Measurements from ENCODE around the gene CENPK. TPM values are rescaled to one million over a fixed set of nuclear protein-coding genes. Genes with fewer than 3 reads are reported as not detected.
"Not testable (repeated sequence)": the region's sequence is repeated elsewhere in the genome, so short reads cannot be mapped to it uniquely, and the experiment has no call there.

CENPK gene
- 10 to 100 TPM; 22.0 to 32.0 (median 26.1) TPM for total RNA-seq
- 13.2 TPM for total RNA-seq (2013)

- Histone ChIP-seq H3K27me3 (ENCODE audit: control insufficient read depth, insufficient read depth, low read length) (no peaks in the 10 kb centered on the region), H3K27ac (ENCODE audit: low read length) (peak within 1 kb of the TSS; percentile 88), H3K4me1 (ENCODE audit: control insufficient read depth, insufficient read depth, low read length) (peaks cover 9% of the 10 kb centered on the region), H3K9me3 (ENCODE audit: control insufficient read depth, insufficient read depth, low read length) (no peaks in the 10 kb centered on the region), H3K4me3 (ENCODE audit: low read length) (peak within 1 kb of the TSS; percentile 60), H3K36me3 (ENCODE audit: control insufficient read depth, insufficient read depth, low read length) (peaks cover 12% of the 10 kb centered on the region)
- Mint-ChIP-seq H3K4me3 (peak within 1 kb of the TSS; percentile 100), H3K27me3 (ENCODE audit: low read depth in 2 of 2) (no peaks in the 10 kb centered on the region), H3K36me3 (peaks cover 7% of the 10 kb centered on the region), H3K4me1 (peaks cover 39 to 40% of the 10 kb centered on the region in 2 donors), H3K27ac (peak within 1 kb of the TSS; percentile 97 to 99), H3K9me3 (no peaks in the 10 kb centered on the region)
- ATAC-seq: peak; percentile 97 to 99 (median 98)
- WGBS (ENCODE audit: insufficient coverage): under 1% methylated on average over 48 of the region's 54 CpGs
- TF ChIP-seq CTCF (IDR thresholded peaks at IDR 0.05): no peak
- intact Hi-C loops (cut with micrococcal nuclease): loop anchor here (1.0 to 5.0 kb wide), 3 partner anchors 61 to 796 kb away; partner anchors contain the start of genes CWC27, NLN, SGTB and SREK1IP1
- DNase-seq: peak; percentile 93 to 98
Measured at GRCh38 chr5:65562731-65563701, at the start of gene CENPK, which contains the start of gene PPWD1. CENPK (minus strand) TSS chr5:65563168; CDS start chr5:65554907, 8,261 bp downstream. PPWD1 (plus strand) TSS chr5:65563296; CDS start chr5:65563311, 15 bp downstream.

GRCh38 chr5:65612298-65612907 lies 49.4 kb upstream of the CENPK start:
- no peaks in the 10 kb centered on the region for H3K9me3 ChIP-seq (ENCODE audit: control insufficient read depth, insufficient read depth, low read length)
- Mint-ChIP-seq H3K4me3 (no peak overlapping the region), H3K36me3 (peaks cover 41% of the 10 kb centered on the region), H3K27me3 (ENCODE audit: low read depth in 2 of 2) (no peaks in the 10 kb centered on the region), H3K4me1 (peaks cover 0 to 6% of the 10 kb centered on the region in 2 donors), H3K9me3 (no peaks in the 10 kb centered on the region), H3K27ac (no peak overlapping the region)
- H3K4me1 ChIP-seq (ENCODE audit: control insufficient read depth, insufficient read depth, low read length): no peaks in the 10 kb centered on the region
- no peak overlapping the region for H3K27ac ChIP-seq (ENCODE audit: low read length)
- WGBS (ENCODE audit: insufficient coverage): 83% methylated on average over 3 of the region's 4 CpGs
- TF ChIP-seq CTCF (IDR thresholded peaks at IDR 0.05): no peak
- H3K4me3 ChIP-seq (ENCODE audit: low read length): no peak overlapping the region
- intact Hi-C loops (cut with micrococcal nuclease): no loop called here
- DNase-seq (no peak), ATAC-seq (no peak)
- H3K36me3 ChIP-seq (ENCODE audit: control insufficient read depth, insufficient read depth, low read length): peaks cover 75% of the 10 kb centered on the region
- no peaks in the 10 kb centered on the region for H3K27me3 ChIP-seq (ENCODE audit: control insufficient read depth, insufficient read depth, low read length)

- WGBS (ENCODE audit: insufficient coverage): 98% methylated on average over 3 of the region's 3 CpGs
- no peak for TF ChIP-seq CTCF (IDR thresholded peaks at IDR 0.05)
- Mint-ChIP-seq H3K9me3 (no peaks in the 10 kb centered on the region), H3K4me3 (no peak overlapping the region), H3K36me3 (peaks cover 44% of the 10 kb centered on the region), H3K4me1 (peaks cover 0 to 6% of the 10 kb centered on the region in 2 donors), H3K27me3 (ENCODE audit: low read depth in 2 of 2) (no peaks in the 10 kb centered on the region), H3K27ac (no peak overlapping the region)
- no peaks in the 10 kb centered on the region for H3K27me3 ChIP-seq (ENCODE audit: control insufficient read depth, insufficient read depth, low read length)
- intact Hi-C loops (cut with micrococcal nuclease): no loop called here
- H3K9me3 ChIP-seq (ENCODE audit: control insufficient read depth, insufficient read depth, low read length): no peaks in the 10 kb centered on the region
- ATAC-seq (no peak), DNase-seq (no peak)
- peaks cover 79% of the 10 kb centered on the region for H3K36me3 ChIP-seq (ENCODE audit: control insufficient read depth, insufficient read depth, low read length)
- H3K27ac ChIP-seq (ENCODE audit: low read length): no peak overlapping the region
- H3K4me3 ChIP-seq (ENCODE audit: low read length): no peak overlapping the region
- no peaks in the 10 kb centered on the region for H3K4me1 ChIP-seq (ENCODE audit: control insufficient read depth, insufficient read depth, low read length)
Measured at GRCh38 chr5:65611524-65611923, 48.6 kb upstream of the CENPK start.

- peaks cover 33% of the 10 kb centered on the region for H3K36me3 Mint-ChIP-seq
- H3K9me3 ChIP-seq (ENCODE audit: control insufficient read depth, insufficient read depth, low read length); H3K9me3 Mint-ChIP-seq; DNase-seq; H3K4me1 ChIP-seq (ENCODE audit: control insufficient read depth, insufficient read depth, low read length); H3K4me3 Mint-ChIP-seq; H3K27ac Mint-ChIP-seq; H3K27me3 Mint-ChIP-seq (ENCODE audit: low read depth in 2 of 2); H3K27ac ChIP-seq (ENCODE audit: low read length); H3K27me3 ChIP-seq (ENCODE audit: control insufficient read depth, insufficient read depth, low read length); H3K4me3 ChIP-seq (ENCODE audit: low read length); ATAC-seq; intact Hi-C loops (cut with micrococcal nuclease): not testable (repeated sequence)
- 100% methylated on average over 1 of the region's 1 CpG for WGBS (ENCODE audit: insufficient coverage)
- H3K4me1 Mint-ChIP-seq: peaks cover 12 to 14% of the 10 kb centered on the region in 2 donors
- H3K36me3 ChIP-seq (ENCODE audit: control insufficient read depth, insufficient read depth, low read length): peaks cover 48% of the 10 kb centered on the region
Measured at GRCh38 chr5:65601761-65602160, 38.8 kb upstream of the CENPK start.

Measured in natural killer cell (primary cell).